GM12878 (cell line): ENCODE measurements around the gene TUBD1. TPM values are rescaled to one million over a fixed set of nuclear protein-coding genes. Genes with fewer than 3 reads are reported as not detected.

Experiments
- ATAC-seq: fragments of 200-7000 bp; cut with Tn5 transposase; 3 replicates; pipeline ENCODE4 v1.9.1; 2020; ENCODE audit warnings: mild to moderate bottlenecking, moderate library complexity
- BruUV-seq: library from RNA; stranded (reverse); fragments of 400-500 nt; replicated peaks from 2 replicates; lab custom pipeline; 2021; lab: Mats Ljungman, UMichigan
- CTCF ChIA-PET: fragments of 300-600 bp; sonication (Branson Sonifier 250); formaldehyde crosslinking; extraction: SDS; loops from one replicate; lab custom pipeline; 2021; ENCODE audit warnings: inconsistent platforms; lab: Yijun Ruan, JAX
- POLR2A ChIA-PET: fragments of 350-600 bp; formaldehyde crosslinking; extraction: SDS; loops from one replicate; lab custom pipeline; 2021; ENCODE audit warnings: inconsistent platforms; lab: Charles Lee
- RAD21 ChIA-PET: fragments of 300-600 bp; sonication (Branson Sonifier 250); formaldehyde crosslinking; loops from one replicate; lab custom pipeline; 2023; ENCODE audit warnings: antibody characterized with exemption; ENCODE audit not compliant: unreplicated experiment; lab: Charles Lee
- SMC1A ChIA-PET: fragments of 300-600 bp; sonication (Branson Sonifier 250); formaldehyde crosslinking; loops from one replicate; lab custom pipeline; 2023; ENCODE audit not compliant: unreplicated experiment, uncharacterized antibody; lab: Charles Lee
- DNase-seq: peaks from one replicate; pipeline ENCODE4 v3.0.0-alpha.2; 2011; ENCODE audit warnings: low read depth, low spot score
- FAIRE-seq: peaks from 3 replicates; lab custom pipeline; 2011; peaks lifted over from hg19 to GRCh38; lab: Jason Lieb, UNC
- H2AFZ ChIP-seq: 2 replicates; pipeline ENCODE4 v1.6.0; 2011; ENCODE audit warnings: low read depth, low read length, control low read depth; ENCODE audit not compliant: control insufficient read depth
- H3K27ac ChIP-seq: 2 replicates; pipeline ENCODE4 v1.5.1; 2011; ENCODE audit warnings: control low read depth; ENCODE audit not compliant: control insufficient read depth, insufficient read depth
- H3K27me3 ChIP-seq, 2 experiments: replicated peaks in 1 of 2; 2 replicates each; pipeline versions ENCODE4 v1.6.0 to v1.6.1; 2011; ENCODE audit warnings: low read length in 1 of 2; ENCODE audit not compliant: control insufficient read depth in 2 of 2, insufficient read depth in 2 of 2
- H3K36me3 ChIP-seq, 2 experiments: 2 replicates each; pipeline ENCODE4 v1.5.1; 2011; ENCODE audit warnings: low read length in 1 of 2; ENCODE audit not compliant: control insufficient read depth in 2 of 2, insufficient read depth in 2 of 2
- H3K4me1 ChIP-seq: 2 replicates; pipeline ENCODE4 v1.6.1; 2011; ENCODE audit warnings: mild to moderate bottlenecking, low read length, moderate library complexity, mixed read lengths; ENCODE audit not compliant: control insufficient read depth, insufficient read depth
- H3K4me2 ChIP-seq: 2 replicates; pipeline ENCODE4 v1.6.0; 2011; ENCODE audit warnings: control low read depth; ENCODE audit not compliant: control insufficient read depth, insufficient read depth
- H3K4me3 ChIP-seq: fragments of 200-600 bp; sonication (generic); 2 replicates; pipeline ENCODE4 v1.5.1; 2016
- H3K79me2 ChIP-seq: 2 replicates; pipeline ENCODE4 v1.6.0; 2011; ENCODE audit warnings: low read length; ENCODE audit not compliant: control insufficient read depth, insufficient read depth
- H3K9ac ChIP-seq: 2 replicates; pipeline ENCODE4 v1.8.0; 2011; ENCODE audit warnings: low read length, control low read depth, mixed read lengths; ENCODE audit not compliant: control insufficient read depth, insufficient read depth
- H3K9me3 ChIP-seq: replicated peaks from 3 replicates; pipeline ENCODE4 v1.5.1; 2011; ENCODE audit warnings: mild to moderate bottlenecking, low read length; ENCODE audit not compliant: control insufficient read depth, insufficient read depth
- H4K20me1 ChIP-seq: 2 replicates; pipeline ENCODE4 v1.6.0; 2011; ENCODE audit not compliant: control insufficient read depth, insufficient read depth
- ATF2 ChIP-seq: IDR thresholded peaks from 2 replicates; pipeline ENCODE4 v1.6.1; 2012; ENCODE audit warnings: low read length, inconsistent platforms
- ELK1 ChIP-seq: IDR thresholded peaks from 2 replicates; pipeline ENCODE4 v1.6.1; 2012; ENCODE audit warnings: low read depth, low read length, improper control_type of control experiment
- MXI1 ChIP-seq: fragments of 150-350 bp; IDR thresholded peaks from 2 replicates; pipeline ENCODE4 v1.6.1; 2011; ENCODE audit warnings: low read depth, mild to moderate bottlenecking, inconsistent platforms, low read length, improper control_type of control experiment
- NBN ChIP-seq: fragments of 450-650 bp; IDR thresholded peaks from 2 replicates; pipeline ENCODE4 v1.6.1; 2016
- NFIC ChIP-seq: IDR thresholded peaks from 2 replicates; pipeline ENCODE4 v1.6.1; 2012; ENCODE audit warnings: low read depth, mild to moderate bottlenecking, inconsistent platforms, low read length, moderate library complexity
- NFYA ChIP-seq: IDR thresholded peaks from 2 replicates; pipeline ENCODE4 v1.6.1; 2011; ENCODE audit warnings: low read depth, mild to moderate bottlenecking, low read length, improper control_type of control experiment, borderline replicate concordance
- POU2F2 ChIP-seq: IDR thresholded peaks from 3 replicates; pipeline ENCODE4 v1.6.1; 2011; ENCODE audit warnings: low read depth, mild to moderate bottlenecking, low read length, borderline replicate concordance
- WGBS: methylation state at CpG from one replicate; pipeline ENCODE4 v1.1.6; 2016; ENCODE audit warnings: low lambda C conversion rate; ENCODE audit not compliant: insufficient replicate concordance, insufficient coverage; ENCODE audit errors: missing lambda C conversion rate; 5-methylcytosine and 5-hydroxymethylcytosine counted together
- in situ Hi-C: fragments of 300-500 bp; cut with MboI; formaldehyde crosslinking; loops from 9 replicates; pipeline ENCODE4 v1.14.3; 2018; ENCODE audit warnings: mixed read lengths
- intact Hi-C: fragments of 100-400 bp; cut with micrococcal nuclease; formaldehyde crosslinking; loops from one replicate; pipeline ENCODE4 v1.14.2; 2022; ENCODE audit not compliant: unreplicated experiment
- polyA plus RNA-seq, 11 experiments: library from polyadenylated mRNA; depleted of rRNA in 4 of 11; unstranded in 6 of 11; stranded (reverse) in 5 of 11; fragments of >200 nt; fragmentation: Nextera tagmentation in 4 of 11; fragmentation: Illumina TruSeq in 1 of 11; extraction: Ambion mirVana in 4 of 11; extraction: Trizol in 1 of 11; gene quantifications; 1 replicate in 1 of 11; 2 replicates in 10 of 11; pipeline versions ENCODE4 v1.2.1 to v1.2.3, GENCODE V29; 2011 to 2016; ENCODE audit warnings: inconsistent platforms in 2 of 11, missing spikeins in 2 of 11, low read depth in 1 of 11
- total RNA-seq, 4 experiments: library from RNA; depleted of rRNA in 3 of 4; stranded (reverse); fragments of >200 nt in 3 of 4; fragmentation: Illumina TruSeq in 1 of 4; extraction: Trizol in 1 of 4; gene quantifications; 2 replicates each; pipeline versions ENCODE4 v1.2.1 to v1.2.3, GENCODE V29; 2013 to 2021

Gene TUBD1
- total and polyA plus RNA-seq, 10 of the 15 experiments (the other 5 are each of a cell fraction or from before 2014, with no cell fraction given), result 5.3 to 10.8 (median 8.3) TPM

- TF ChIP-seq MXI1 (no peak), POU2F2 (no peak), NFYA (no peak), NBN (no peak), NFIC (no peak), ATF2 (no peak), ELK1 (no peak)
- H4K20me1 ChIP-seq, result no peaks in the 10 kb centered on the region
- no peaks in the 10 kb centered on the region for H3K4me1 ChIP-seq
- H2AFZ ChIP-seq, result no peak overlapping the region
- H3K36me3 ChIP-seq, result 0 out of 4 replicates have a peak, but pooled peaks cover 0 to 5% of the 10 kb centered on the region in 2 experiments
- BruUV-seq, result TSS peak; percentile 68
- H3K27me3 ChIP-seq, result no peaks in the 10 kb centered on the region
- no peak overlapping the region for H3K4me2 ChIP-seq
- peaks cover 34% of the 10 kb centered on the region for H3K79me2 ChIP-seq
- ChIA-PET RAD21 (interaction anchor here (1.3 kb wide), 1 partner anchor 128 kb away, joined by 3 read pairs; no protein-coding TSS in a partner anchor), SMC1A (interaction anchor here (1.6 to 3.8 kb wide), 2 partner anchors 129 to 138 kb away, joined by 4 to 17 read pairs; no protein-coding TSS in a partner anchor), CTCF (interaction anchor here (2.4 kb wide), 1 partner anchor 137 kb away, joined by 7 read pairs; no protein-coding TSS in a partner anchor), POLR2A (interaction anchor here (1.3 kb wide), 1 partner anchor 137 kb away, joined by 4 read pairs; no protein-coding TSS in a partner anchor)
- WGBS, result 98% methylated on average over 2 of the region's 2 CpGs
- in situ Hi-C loops, result no loop called here
- FAIRE-seq, result no peak
- H3K27ac ChIP-seq, result no peak overlapping the region
- H3K4me3 ChIP-seq, result no peak overlapping the region
- intact Hi-C loops, result no loop called here
- ATAC-seq, result no peak
- no peaks in the 10 kb centered on the region for H3K9me3 ChIP-seq
- H3K9ac ChIP-seq, result no peak overlapping the region
- DNase-seq, result no peak
These were observed 2.0 kb downstream of the TUBD1 start for GRCh38 chr17:59890720-59891119.
